Measurements from ENCODE around the gene MAML3. TPM values are rescaled to one million over a fixed set of nuclear protein-coding genes. Genes with fewer than 3 reads are reported as not detected.

MAML3 gene
- total RNA-seq, 1 donor from 2014 or later, result 4.3 TPM

GRCh38 chr4:140103676-140104075 is 50.3 kb downstream of the MAML3 start:
- intact Hi-C loops (cut with micrococcal nuclease), result loop anchor here (1.0 to 5.0 kb wide), 5 partner anchors 8 to 436 kb away; partner anchors contain the start of gene MGST2

DNA sequence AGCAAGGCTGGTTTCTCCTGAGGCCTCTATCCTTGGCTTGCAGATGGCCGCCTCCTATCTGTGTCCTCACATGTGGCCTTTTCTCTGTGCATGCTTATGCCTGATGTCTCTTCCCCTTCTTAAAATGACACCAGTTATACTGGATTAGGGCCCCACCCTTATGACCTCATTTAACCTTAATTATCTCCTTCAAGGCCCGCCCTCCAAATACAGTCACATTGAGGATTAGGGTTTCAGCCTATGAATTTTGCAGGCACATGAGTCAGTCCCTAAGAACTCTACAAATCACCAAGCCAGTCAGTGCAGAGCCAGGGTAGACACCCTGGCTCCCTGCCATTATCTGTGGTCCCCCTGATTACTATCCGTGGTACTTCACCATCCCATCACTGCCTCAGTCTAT is 51.6 kb downstream of the MAML3 start:
- intact Hi-C loops (cut with micrococcal nuclease), result loop anchor here (5.0 kb wide), 1 partner anchor 435 kb away; the partner anchor contains the start of gene MGST2

- intact Hi-C loops (cut with micrococcal nuclease), result loop anchor here (5.0 kb wide), 1 partner anchor 433 kb away; the partner anchor contains the start of gene MGST2
Measured at GRCh38 chr4:140100771-140101170, 53.2 kb downstream of the MAML3 start.

DNA sequence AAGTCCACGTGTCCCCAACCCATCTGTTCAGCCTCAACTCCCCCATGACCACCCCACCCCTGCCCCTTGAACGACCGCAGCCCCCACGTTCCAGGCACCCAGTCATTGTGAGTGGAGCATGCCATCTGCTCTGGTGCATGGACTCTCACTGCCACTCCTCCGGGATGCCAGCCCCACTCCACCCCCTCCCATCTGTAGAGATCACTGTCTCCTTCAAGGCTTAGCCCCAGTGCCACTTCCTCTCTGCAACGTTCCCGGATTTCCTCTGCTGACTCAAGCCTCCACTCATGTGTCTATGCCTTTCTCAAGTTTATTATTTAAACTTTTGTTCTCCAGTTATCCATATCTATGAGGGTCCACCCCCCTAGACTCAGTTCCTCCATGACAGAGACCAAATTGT is 54.0 kb downstream of the MAML3 start:
- intact Hi-C loops (cut with micrococcal nuclease), result loop anchor here (5.0 to 10.0 kb wide), 2 partner anchors 433 to 925 kb away; partner anchors contain the start of genes ELF2 and MGST2

DNA sequence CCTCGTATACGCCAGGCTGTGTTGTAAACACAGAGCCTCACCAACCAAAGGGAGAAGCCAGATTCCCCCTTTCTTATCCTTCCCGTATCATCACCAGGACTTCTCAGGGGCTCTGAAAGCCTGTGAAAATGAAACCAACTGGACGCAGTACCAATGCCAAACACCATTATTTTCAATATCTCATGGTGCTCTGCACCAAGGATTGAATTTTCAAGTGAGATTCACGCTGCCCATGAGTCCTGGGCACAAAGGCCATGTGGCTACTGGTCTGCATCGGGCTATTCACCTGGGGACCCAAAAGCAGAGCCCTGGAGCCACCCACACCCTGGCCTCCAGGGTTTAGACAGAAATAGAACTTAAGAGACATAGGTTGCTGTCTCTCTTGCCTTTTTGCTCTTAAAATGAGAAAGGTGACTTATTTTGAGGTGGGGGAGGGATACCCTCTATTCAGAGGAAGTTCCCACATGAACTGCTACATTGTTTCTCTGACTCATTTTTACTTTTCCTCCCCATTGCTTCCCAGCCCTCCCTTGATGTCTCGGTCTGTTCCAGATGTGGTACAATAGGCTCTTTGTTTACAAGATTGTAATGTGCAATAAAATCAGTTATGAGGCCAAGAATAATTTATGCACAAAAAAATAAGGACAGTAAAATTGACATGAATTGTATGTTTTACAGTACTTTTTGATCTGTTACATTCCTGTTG is 55.4 kb downstream of the MAML3 start:
- intact Hi-C loops (cut with micrococcal nuclease), result loop anchor here (10.0 kb wide), 1 partner anchor 924 kb away; the partner anchor contains the start of gene ELF2

DNA sequence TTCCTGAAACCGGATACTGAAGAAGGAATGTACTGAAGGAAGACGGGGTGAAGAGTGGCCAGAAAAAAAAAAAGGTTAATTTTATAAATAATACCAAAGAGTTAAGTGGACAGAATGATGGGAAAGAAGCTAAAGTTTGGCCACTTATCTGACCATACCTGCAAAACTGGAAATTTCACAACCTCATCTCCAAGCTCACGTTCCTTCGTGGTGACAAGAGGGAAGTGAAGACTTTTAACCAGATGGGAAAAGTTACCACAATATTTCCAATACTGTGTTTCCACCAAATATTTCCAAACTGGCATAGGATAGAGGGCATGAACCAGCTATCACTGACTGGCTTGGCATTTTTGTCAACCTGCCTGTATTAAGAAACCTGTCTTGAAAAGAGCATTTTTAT is 56.4 kb downstream of the MAML3 start:
- intact Hi-C loops (cut with micrococcal nuclease), result loop anchor here (2.0 to 10.0 kb wide), 2 partner anchors 45 to 923 kb away; partner anchors contain the start of gene ELF2

GRCh38 chr4:140096921-140097320 is 57.1 kb downstream of the MAML3 start:
- intact Hi-C loops (cut with micrococcal nuclease), result loop anchor here (1.0 to 10.0 kb wide), 4 partner anchors 16 to 922 kb away; partner anchors contain the start of gene ELF2

GRCh38 chr4:140096483-140096861 is 57.5 kb downstream of the MAML3 start:
- intact Hi-C loops (cut with micrococcal nuclease), result loop anchor here (1.0 to 10.0 kb wide), 4 partner anchors 15 to 922 kb away; partner anchors contain the start of gene ELF2

DNA sequence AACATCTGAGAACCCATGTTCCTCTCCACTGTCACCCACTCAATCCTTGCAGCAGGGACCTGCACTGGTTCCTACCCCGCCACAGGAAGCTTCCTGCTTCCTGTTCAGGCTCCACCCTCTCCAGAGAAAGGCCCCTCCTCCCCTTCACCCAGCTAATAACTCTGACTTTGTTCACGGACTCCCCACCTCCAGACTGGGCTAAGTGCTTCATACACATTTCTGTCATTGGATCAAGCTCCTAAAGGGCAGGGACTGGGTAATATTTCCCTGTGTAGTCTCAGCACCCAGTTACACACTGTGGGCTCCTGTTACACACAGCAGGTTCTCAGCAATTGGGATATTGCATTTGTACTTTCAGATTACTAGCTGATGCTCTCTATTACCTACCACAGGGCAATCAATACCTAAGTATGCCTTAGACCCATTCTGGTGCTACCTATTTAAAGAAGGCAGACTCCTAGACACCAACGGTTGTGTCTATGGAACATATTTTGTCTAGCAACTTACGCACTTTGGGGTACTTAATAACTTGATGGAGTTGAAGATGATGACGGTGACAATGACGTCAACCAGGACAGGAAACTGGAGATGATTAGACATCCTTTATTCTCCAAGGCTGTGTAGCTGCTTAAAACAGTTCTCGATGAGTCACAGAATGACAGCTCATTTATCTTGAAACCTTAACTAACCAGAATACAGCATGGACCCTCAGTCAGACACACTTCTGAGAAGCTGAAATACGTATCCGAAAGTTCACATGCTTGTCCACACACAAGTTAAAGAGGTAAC is 58.1 kb downstream of the MAML3 start:
- intact Hi-C loops (cut with micrococcal nuclease), result loop anchor here (1.0 to 10.0 kb wide), 7 partner anchors 7 to 921 kb away; partner anchors contain the start of gene ELF2

GRCh38 chr4:140094438-140095420 is 59.3 kb downstream of the MAML3 start:
- intact Hi-C loops (cut with micrococcal nuclease), result loop anchor here (1.0 to 10.0 kb wide), 4 partner anchors 9 to 920 kb away; partner anchors contain the start of gene ELF2

DNA sequence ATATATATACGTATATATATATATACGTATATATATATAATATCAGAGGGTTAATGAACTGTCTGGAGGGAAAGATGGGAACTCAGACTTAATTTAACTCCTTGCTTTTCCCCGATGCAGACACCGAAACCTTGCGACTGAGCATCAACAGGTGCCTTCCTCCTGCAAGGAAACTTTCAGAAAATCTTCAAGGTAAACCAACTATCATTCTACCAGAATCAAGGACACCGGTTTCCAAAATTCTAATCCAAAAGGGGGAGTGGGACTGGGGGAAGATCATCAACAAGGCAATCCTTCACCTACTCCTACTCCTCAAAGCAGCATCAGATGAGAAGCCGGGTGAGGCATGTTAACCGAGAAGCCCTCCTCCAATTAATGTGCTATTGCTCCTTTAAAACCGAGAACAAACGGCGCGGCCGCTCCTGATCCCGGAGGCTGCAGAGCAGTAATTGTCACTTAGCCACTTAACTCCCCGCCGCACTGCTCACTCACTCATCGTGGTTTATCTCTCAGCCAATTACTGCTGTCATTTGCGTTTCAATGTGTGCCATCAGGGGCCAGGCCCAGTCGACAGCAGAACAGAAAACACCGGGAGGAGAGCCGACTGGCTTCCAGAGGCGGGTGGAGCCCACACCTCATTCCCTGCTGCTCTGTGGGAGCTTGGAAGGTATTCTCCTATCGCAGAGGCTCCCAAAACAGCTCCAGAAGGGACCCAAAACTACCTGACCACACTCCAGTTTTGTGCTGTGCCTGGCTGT is 61.7 kb downstream of the MAML3 start:
- intact Hi-C loops (cut with micrococcal nuclease), result loop anchor here (10.0 kb wide), 1 partner anchor 917 kb away; the partner anchor contains the start of gene ELF2

DNA sequence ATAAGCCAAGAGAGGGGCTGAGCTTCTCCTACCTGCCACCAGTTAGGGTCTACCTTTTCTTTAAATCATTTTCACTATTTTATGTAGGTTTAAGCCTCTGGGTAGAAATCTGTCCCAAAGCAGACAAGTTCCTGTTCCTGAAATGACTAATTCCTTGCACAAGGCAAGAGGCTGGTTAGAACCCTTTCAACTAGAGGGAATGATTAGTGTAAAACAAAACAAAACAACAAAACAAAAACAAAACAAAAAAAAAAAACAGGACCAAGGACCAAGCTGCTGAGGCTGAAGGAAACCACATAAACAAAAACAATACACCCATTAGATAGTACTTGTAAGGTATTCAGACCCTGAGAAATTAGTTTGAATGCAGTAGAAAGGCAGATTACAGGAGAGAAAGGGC is 62.7 kb downstream of the MAML3 start:
- intact Hi-C loops (cut with micrococcal nuclease), result loop anchor here (10.0 kb wide), 1 partner anchor 917 kb away; the partner anchor contains the start of gene ELF2

- intact Hi-C loops (cut with micrococcal nuclease), result loop anchor here (10.0 kb wide), 1 partner anchor 915 kb away; the partner anchor contains the start of gene ELF2
Measured at GRCh38 chr4:140090215-140090731, 63.7 kb downstream of the MAML3 start.

GRCh38 chr4:140089216-140089615 is 64.8 kb downstream of the MAML3 start:
- intact Hi-C loops (cut with micrococcal nuclease), result no loop called here

DNA sequence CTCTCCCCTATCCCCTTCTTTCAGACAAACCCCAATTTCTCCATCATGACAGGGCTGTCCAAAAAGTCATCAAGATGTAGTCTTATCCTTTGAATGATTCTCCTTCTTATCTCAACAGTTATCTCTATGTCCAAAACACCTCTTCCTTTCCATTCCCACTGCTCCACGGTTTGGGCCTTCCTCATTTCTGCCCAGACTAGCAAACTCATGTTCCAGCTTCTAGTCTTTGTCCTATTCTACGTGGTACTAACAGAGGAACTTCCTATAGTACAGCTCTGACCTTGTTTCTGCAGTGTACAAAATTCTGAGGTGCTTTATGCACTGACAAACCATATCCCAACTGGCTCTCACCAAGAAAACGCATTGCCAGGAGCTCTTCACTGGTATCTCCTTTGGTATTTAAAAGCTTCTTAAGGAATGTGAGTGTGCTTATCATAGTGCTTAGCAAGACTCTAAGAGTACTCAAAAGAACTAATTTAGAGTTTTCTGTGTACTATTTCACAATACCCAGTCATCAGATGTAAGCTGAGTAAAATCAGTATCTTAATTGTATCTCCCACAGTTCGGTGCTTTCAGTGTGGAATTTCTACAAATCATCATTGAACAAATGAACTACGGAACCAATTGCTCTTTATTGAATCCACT is 65.5 kb downstream of the MAML3 start:
- intact Hi-C loops (cut with micrococcal nuclease), result no loop called here

- intact Hi-C loops (cut with micrococcal nuclease), result no loop called here
Measured at GRCh38 chr4:140085881-140086280, 68.1 kb downstream of the MAML3 start.

DNA sequence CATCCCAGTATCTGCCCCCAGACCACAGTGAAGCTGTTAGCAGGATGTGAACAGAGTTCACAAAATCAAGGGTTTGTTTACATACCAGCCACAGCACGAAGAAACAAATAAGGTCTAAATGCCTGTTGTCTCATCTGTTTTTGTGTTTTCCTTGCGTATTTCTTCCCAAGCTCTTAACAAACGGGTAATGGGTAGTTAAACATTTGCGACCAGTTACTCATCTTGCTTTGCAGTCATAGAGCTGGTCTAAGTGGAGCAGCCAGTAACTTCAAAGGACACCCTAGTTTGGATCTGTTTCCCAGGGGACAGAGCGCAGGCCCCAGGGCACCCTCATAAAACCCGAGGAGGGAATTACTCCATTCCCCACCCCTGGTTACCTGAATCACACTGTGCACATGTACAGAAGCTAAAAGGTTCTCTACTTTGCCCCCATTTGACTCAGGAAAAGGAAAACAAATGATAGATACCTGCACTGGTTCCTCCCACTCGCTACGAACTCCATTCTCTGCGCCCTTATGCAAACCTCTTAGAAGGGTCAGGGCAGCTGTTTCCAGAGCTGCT is 68.8 kb downstream of the MAML3 start:
- intact Hi-C loops (cut with micrococcal nuclease), result no loop called here

GRCh38 chr4:140084385-140084784 is 69.6 kb downstream of the MAML3 start:
- intact Hi-C loops (cut with micrococcal nuclease), result no loop called here

DNA sequence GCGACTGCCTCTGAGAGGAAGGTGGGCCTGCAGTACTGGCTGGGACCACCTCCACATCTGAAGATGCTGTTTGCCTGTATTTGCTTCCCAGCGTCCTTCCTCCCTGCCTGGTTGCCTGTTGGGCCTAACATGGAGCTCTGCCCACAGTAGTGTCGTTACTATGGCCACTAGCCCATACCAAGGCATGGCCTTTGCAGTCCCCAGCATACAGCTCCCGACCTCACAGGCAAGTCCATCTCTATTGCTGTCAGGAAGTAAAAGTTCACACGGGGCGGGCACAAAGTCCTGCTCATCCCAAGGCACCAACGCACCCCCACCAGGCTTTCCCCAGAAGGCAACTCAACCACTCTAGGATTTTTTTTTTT is 71.6 kb downstream of the MAML3 start:
- intact Hi-C loops (cut with micrococcal nuclease), result no loop called here
